HTERT RPE-1 (cell line): ENCODE results near the gene SAMD4B.

Experiments
- in situ Hi-C: fragments of 300-500 bp; cut with MboI; formaldehyde crosslinking; loops from 4 replicates; pipeline ENCODE4 v1.14.3; 2020; ENCODE audit warnings: low sequenced_read_pairs

The SAMD4B gene

GRCh38 chr19:39386557-39386956 lies 44.3 kb downstream of the SAMD4B start:
- in situ Hi-C loops, result no loop called here

GRCh38 chr19:39388657-39389056 lies 46.4 kb downstream of the SAMD4B start:
- in situ Hi-C loops, result no loop called here

GRCh38 chr19:39389631-39390414 lies 47.6 kb downstream of the SAMD4B start:
- in situ Hi-C loops, result no loop called here

GRCh38 chr19:39390451-39390750 lies 48.2 kb downstream of the SAMD4B start:
- in situ Hi-C loops, result no loop called here

GRCh38 chr19:39390751-39391437 lies 48.7 kb downstream of the SAMD4B start, which contains the start of the genes MED29 and PAF1:
TSS of gene MED29 (plus strand) at chr19:39391378. CDS start at chr19:39391423, 45 bp downstream.
TSS of gene PAF1 (minus strand) at chr19:39391106. CDS start at chr19:39390864, 242 bp downstream.
- in situ Hi-C loops, result no loop called here

GRCh38 chr19:39397360-39398296 lies 55.4 kb downstream of the SAMD4B start:
- in situ Hi-C loops, result no loop called here

GRCh38 chr19:39398297-39398864 lies 56.2 kb downstream of the SAMD4B start:
- in situ Hi-C loops, result no loop called here

- in situ Hi-C loops, result no loop called here
Measured at GRCh38 chr19:39399668-39400050, 57.4 kb downstream of the SAMD4B start.

GRCh38 chr19:39400061-39400460 lies 57.8 kb downstream of the SAMD4B start:
- in situ Hi-C loops, result no loop called here

- in situ Hi-C loops, result no loop called here
Measured at GRCh38 chr19:39401070-39401548, 58.9 kb downstream of the SAMD4B start.

- in situ Hi-C loops, result no loop called here
Measured at GRCh38 chr19:39401549-39402345, 59.5 kb downstream of the SAMD4B start.

GRCh38 chr19:39402346-39403300 lies 60.4 kb downstream of the SAMD4B start:
- in situ Hi-C loops, result no loop called here

- in situ Hi-C loops, result no loop called here
Measured at GRCh38 chr19:39403331-39404312, 61.4 kb downstream of the SAMD4B start.

GRCh38 chr19:39405261-39405957 lies 63.2 kb downstream of the SAMD4B start:
- in situ Hi-C loops, result no loop called here

GRCh38 chr19:39405958-39406655 lies 63.9 kb downstream of the SAMD4B start:
- in situ Hi-C loops, result no loop called here

- in situ Hi-C loops, result no loop called here
Measured at GRCh38 chr19:39406656-39407409, 64.6 kb downstream of the SAMD4B start, which contains the start of gene ZFP36. TSS of gene ZFP36 (plus strand) at chr19:39406847. CDS start at chr19:39406905, 58 bp downstream.
